ENCODE data around the gene CCL17. TPM values are rescaled to one million over a fixed set of nuclear protein-coding genes. Genes with fewer than 3 reads are reported as not detected.
"Not testable (repeated sequence)": the region's sequence is repeated elsewhere in the genome, so short reads cannot be mapped to it uniquely, and the experiment has no call there.

CCL17 gene
- total RNA-seq, 1 experiment from 2014 or later, result not detected

DNA sequence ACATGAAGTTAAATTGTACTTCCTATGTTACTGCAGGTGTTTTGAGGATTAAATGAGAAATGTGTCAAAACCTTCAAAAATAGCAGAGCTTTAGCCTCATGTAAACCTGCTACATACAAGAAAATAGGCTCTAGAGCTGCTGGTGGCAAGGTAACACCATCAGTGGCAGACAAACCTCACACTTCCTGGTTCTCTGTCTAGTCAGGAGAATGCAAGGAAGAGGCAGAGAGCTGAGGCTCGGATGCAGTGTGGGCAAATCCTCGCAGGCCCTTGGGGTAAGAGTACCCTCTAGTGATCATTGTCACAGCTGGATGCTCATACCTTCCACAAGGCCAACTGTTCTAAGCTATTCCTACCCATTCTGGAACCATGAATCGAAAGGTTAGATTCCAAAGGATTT is 28.4 kb downstream of the CCL17 start:
- no peaks in the 10 kb centered on the region for H3K9me3 Mint-ChIP-seq (ENCODE audit: unreplicated experiment)
- no peak overlapping the region for H3K27ac Mint-ChIP-seq (ENCODE audit: low read depth, unreplicated experiment)
- no peaks in the 10 kb centered on the region for H3K27me3 Mint-ChIP-seq (ENCODE audit: insufficient read depth, unreplicated experiment)
- BruUV-seq (replicated peaks), result no TSS peak
- peaks cover 95% of the 10 kb centered on the region for H3K36me3 Mint-ChIP-seq (ENCODE audit: insufficient read depth, unreplicated experiment)
- DNase-seq (ENCODE audit: unreplicated experiment), result no peak
- TF ChIP-seq, protein P1, sequence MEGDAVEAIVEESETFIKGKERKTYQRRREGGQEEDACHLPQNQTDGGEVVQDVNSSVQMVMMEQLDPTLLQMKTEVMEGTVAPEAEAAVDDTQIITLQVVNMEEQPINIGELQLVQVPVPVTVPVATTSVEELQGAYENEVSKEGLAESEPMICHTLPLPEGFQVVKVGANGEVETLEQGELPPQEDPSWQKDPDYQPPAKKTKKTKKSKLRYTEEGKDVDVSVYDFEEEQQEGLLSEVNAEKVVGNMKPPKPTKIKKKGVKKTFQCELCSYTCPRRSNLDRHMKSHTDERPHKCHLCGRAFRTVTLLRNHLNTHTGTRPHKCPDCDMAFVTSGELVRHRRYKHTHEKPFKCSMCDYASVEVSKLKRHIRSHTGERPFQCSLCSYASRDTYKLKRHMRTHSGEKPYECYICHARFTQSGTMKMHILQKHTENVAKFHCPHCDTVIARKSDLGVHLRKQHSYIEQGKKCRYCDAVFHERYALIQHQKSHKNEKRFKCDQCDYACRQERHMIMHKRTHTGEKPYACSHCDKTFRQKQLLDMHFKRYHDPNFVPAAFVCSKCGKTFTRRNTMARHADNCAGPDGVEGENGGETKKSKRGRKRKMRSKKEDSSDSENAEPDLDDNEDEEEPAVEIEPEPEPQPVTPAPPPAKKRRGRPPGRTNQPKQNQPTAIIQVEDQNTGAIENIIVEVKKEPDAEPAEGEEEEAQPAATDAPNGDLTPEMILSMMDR (IDR thresholded peaks at IDR 0.05; ENCODE audit: unreplicated experiment), result no peak
- ChIA-PET CTCF (interaction anchor here (0.7 to 5.5 kb wide), 2 partner anchors 15 to 188 kb away, joined by 3 to 55 read pairs; partner anchors contain the start of gene ARL2BP), POLR2A (interaction anchor here (1.1 to 2.6 kb wide), 3 partner anchors 9 to 247 kb away, joined by 3 to 7 read pairs (median 3); partner anchors contain the start of genes PSME3IP1 and RSPRY1)
- H3K4me3 Mint-ChIP-seq (ENCODE audit: unreplicated experiment), result no peak overlapping the region
- no peaks in the 10 kb centered on the region for H3K4me1 Mint-ChIP-seq (ENCODE audit: insufficient read depth, unreplicated experiment)
- intact Hi-C loops (cut with micrococcal nuclease), result no loop called here

DNA sequence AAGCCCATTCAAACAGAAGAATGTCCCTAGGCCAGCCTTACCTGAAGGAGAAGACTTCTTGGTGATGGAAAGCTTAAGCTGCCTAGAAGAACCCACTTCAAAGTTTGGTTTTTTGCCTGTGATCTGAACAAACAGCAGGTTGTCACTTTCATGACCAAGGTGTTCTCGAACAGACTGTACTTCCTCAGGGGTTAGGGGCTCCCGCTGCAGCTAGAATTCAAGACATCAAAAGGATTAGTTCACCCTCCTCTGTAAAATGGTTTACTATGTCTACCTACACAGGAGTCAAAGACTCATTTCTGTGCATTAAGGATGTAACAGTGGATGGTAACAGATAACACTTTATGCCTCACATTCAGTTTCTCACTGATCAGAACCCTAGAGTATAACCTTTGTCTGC is 29.4 kb downstream of the CCL17 start:
- Mint-ChIP-seq H3K4me1 (ENCODE audit: insufficient read depth, unreplicated experiment) (no peaks in the 10 kb centered on the region), H3K36me3 (ENCODE audit: insufficient read depth, unreplicated experiment) (peaks cover 96% of the 10 kb centered on the region), H3K9me3 (ENCODE audit: unreplicated experiment) (no peaks in the 10 kb centered on the region), H3K27ac (ENCODE audit: low read depth, unreplicated experiment) (no peak overlapping the region), H3K27me3 (ENCODE audit: insufficient read depth, unreplicated experiment) (no peaks in the 10 kb centered on the region), H3K4me3 (ENCODE audit: unreplicated experiment) (no peak overlapping the region)
- CTCF ChIA-PET, result interaction anchor here (5.5 kb wide), 1 partner anchor 16 kb away, joined by 55 read pairs; no protein-coding TSS in a partner anchor
- intact Hi-C loops (cut with micrococcal nuclease), result no loop called here
- POLR2A ChIA-PET, result interaction anchor here (2.6 kb wide), 1 partner anchor 13 kb away, joined by 7 read pairs; no protein-coding TSS in a partner anchor
- TF ChIP-seq, protein P1 (IDR thresholded peaks at IDR 0.05; ENCODE audit: unreplicated experiment), result no peak
- no peak for DNase-seq (ENCODE audit: unreplicated experiment)
- no TSS peak for BruUV-seq (replicated peaks)

DNA sequence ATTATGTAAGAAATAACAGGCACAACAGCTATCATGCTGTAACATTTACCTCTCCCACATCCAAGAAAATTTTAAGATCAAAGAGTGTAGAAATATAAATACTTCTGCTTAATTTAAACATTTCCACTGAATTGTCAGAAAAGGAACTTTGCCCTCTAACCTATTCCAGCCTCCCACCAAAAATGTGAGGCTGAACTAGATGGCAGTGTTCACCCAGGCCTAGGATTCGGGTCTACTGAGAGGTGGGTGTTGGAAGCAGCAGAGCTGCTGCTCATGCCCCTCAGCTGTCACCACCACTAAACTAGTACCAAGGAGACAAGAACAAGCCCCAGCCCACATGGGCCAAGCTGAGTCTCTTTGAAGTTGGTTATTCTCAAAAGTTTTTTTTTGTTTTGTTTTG is 31.3 kb downstream of the CCL17 start:
- intact Hi-C loops (cut with micrococcal nuclease), result no loop called here
- no peaks in the 10 kb centered on the region for H3K27me3 Mint-ChIP-seq (ENCODE audit: insufficient read depth, unreplicated experiment)
- DNase-seq (ENCODE audit: unreplicated experiment), result no peak
- no TSS peak for BruUV-seq (replicated peaks)
- no peaks in the 10 kb centered on the region for H3K9me3 Mint-ChIP-seq (ENCODE audit: unreplicated experiment)
- no peak overlapping the region for H3K4me3 Mint-ChIP-seq (ENCODE audit: unreplicated experiment)
- H3K4me1 Mint-ChIP-seq (ENCODE audit: insufficient read depth, unreplicated experiment), result no peaks in the 10 kb centered on the region
- TF ChIP-seq, protein P1 (IDR thresholded peaks at IDR 0.05; ENCODE audit: unreplicated experiment), result no peak
- no peak overlapping the region for H3K27ac Mint-ChIP-seq (ENCODE audit: low read depth, unreplicated experiment)
- ChIA-PET POLR2A (interaction anchor here (0.6 to 1.5 kb wide), 2 partner anchors 10 to 11 kb away, joined by 3 to 8 read pairs; partner anchors contain the start of genes CIAPIN1 and COQ9), CTCF (interaction anchor here (1.1 kb wide), 1 partner anchor 18 kb away, joined by 4 read pairs; no protein-coding TSS in a partner anchor)
- H3K36me3 Mint-ChIP-seq (ENCODE audit: insufficient read depth, unreplicated experiment), result peaks cover 96% of the 10 kb centered on the region

DNA sequence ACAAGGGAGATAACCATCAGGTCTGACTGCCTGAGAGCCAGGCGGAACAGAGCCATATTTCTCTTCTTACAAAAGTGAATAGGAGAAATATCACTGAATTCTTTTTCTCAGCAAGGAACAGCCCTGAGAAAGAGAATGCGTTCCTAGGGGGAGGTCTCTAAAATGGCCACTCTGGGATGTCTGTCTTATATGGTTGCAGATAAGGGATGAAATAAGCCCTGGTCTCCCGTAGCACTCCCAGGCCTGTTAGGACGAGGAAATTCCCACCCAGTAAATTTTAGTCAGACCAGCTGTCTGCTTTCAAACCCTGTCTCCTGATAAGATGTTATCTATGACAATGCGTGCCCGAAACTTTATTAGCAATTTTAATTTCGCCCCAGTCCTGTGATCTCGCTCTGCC is 35.4 kb downstream of the CCL17 start:
- H3K27ac Mint-ChIP-seq (ENCODE audit: low read depth, unreplicated experiment); H3K27me3 Mint-ChIP-seq (ENCODE audit: insufficient read depth, unreplicated experiment); BruUV-seq (replicated peaks); H3K4me1 Mint-ChIP-seq (ENCODE audit: insufficient read depth, unreplicated experiment); H3K4me3 Mint-ChIP-seq (ENCODE audit: unreplicated experiment); POLR2A ChIA-PET; DNase-seq (ENCODE audit: unreplicated experiment); intact Hi-C loops (cut with micrococcal nuclease); H3K9me3 Mint-ChIP-seq (ENCODE audit: unreplicated experiment): not testable (repeated sequence)
- CTCF ChIA-PET, result interaction anchor here (4.5 kb wide), 1 partner anchor 22 kb away, joined by 39 read pairs; no protein-coding TSS in a partner anchor
- H3K36me3 Mint-ChIP-seq (ENCODE audit: insufficient read depth, unreplicated experiment), result peaks cover 67% of the 10 kb centered on the region

DNA sequence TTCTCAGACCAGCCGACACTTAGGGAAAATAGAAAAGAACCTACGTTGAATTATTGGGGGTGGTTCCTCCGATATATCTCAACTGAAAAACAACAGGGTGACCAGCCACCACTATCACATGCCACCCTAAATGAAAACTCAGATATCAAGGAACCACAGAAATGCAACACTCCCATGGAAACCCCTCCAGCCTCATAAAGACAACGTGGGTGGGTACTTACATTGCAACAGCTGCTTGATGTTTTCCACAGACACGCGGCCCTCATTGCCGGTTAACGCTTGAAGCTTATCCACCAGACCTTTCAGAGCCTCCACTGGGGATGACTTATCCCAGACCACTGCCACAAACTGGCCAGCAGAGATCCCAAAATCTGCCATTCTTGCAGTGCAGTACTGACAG is 36.0 kb downstream of the CCL17 start:
- intact Hi-C loops (cut with micrococcal nuclease); H3K27me3 Mint-ChIP-seq (ENCODE audit: insufficient read depth, unreplicated experiment); H3K27ac Mint-ChIP-seq (ENCODE audit: low read depth, unreplicated experiment); BruUV-seq (replicated peaks); H3K9me3 Mint-ChIP-seq (ENCODE audit: unreplicated experiment); H3K4me3 Mint-ChIP-seq (ENCODE audit: unreplicated experiment); DNase-seq (ENCODE audit: unreplicated experiment); H3K4me1 Mint-ChIP-seq (ENCODE audit: insufficient read depth, unreplicated experiment): not testable (repeated sequence)
- ChIA-PET POLR2A (interaction anchor here (0.7 kb wide), 1 partner anchor 139 kb away, joined by 3 read pairs; no protein-coding TSS in a partner anchor), CTCF (interaction anchor here (0.6 to 4.5 kb wide), 2 partner anchors 23 to 347 kb away, joined by 3 to 39 read pairs; no protein-coding TSS in a partner anchor)
- peaks cover 61% of the 10 kb centered on the region for H3K36me3 Mint-ChIP-seq (ENCODE audit: insufficient read depth, unreplicated experiment)
